Stimulated activated CD8-positive, alpha-beta memory T cell treated with anti-CD3 and anti-CD28 coated beads, Interleukin-12 subunit alpha, Interleukin-12 subunit beta, amount 100 ng/mL, for 4 hours (primary cell): ENCODE data around the gene ZER1.
A peak's percentile ranks its signal among the peaks of the same experiment; 100 is the strongest.

Source experiments
- DNase-seq: peaks from one replicate; pipeline ENCODE4 v3.0.0-alpha.2; 2020; ENCODE audit warnings: low read depth

Gene ZER1

DNA sequence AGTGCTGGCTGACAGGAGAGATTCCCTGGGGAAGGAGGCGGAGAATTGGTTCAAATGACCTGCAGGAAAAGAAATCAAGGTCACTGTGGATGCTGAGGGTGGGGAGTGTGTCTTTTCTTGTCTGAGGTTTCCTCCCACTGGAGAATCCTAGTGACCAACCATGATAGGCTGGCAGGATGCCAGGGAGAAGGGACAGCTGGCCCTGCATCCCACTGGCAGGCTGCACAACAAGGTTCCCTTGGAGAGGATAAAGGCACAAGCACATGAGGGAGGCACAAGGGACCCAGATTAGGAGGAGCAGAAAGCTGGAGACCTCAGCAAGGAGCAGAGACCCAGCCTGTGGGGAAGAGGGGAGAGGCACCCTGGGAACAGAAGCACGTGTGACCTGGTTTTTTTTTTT lies 36.4 kb downstream of the ZER1 start:
- DNase-seq: no peak

DNA sequence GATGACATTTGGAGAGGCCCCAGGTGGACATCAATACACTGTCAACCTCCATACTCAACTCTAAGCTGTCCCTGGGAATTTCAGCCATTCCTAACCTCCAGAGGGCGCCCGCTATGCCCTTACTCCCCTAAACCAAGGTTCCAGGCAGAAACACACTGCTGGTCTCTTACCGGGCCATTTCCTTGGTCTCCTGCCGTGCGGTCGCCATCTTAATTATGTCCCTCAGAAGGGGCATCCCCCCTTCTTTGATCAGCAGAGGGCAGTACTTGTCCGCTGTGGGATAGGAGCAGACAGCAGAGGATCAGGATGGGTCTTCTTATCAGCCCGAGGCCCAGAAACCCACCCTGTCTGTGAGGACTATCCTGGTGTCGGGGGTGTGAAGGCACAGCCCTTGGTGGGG lies 38.5 kb downstream of the ZER1 start:
- no peak for DNase-seq

- no peak for DNase-seq
Observed at GRCh38 chr9:128732576-128732975, 39.2 kb downstream of the ZER1 start.

DNA sequence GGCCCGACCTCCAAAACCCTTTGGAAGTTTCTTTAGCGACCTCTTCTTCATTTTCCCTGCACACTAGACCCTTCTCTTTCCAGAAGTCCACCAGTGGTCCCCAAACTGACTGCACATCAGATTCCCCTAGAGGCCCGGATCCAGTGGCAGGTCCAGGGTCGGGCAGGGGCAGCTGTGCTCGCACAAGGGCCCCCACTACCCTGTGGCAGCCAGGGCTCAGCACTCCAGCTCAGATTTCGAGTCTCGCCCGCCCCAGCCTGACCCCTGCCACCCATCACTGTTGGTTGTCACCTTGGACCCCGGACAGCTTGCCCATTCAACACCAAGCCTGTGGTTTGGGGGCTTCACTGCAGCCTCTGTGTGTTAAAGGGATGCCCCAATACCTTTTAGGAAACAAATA lies 40.0 kb downstream of the ZER1 start:
- DNase-seq: no peak

- DNase-seq: no peak
Observed at GRCh38 chr9:128731093-128731492, 40.6 kb downstream of the ZER1 start.

DNA sequence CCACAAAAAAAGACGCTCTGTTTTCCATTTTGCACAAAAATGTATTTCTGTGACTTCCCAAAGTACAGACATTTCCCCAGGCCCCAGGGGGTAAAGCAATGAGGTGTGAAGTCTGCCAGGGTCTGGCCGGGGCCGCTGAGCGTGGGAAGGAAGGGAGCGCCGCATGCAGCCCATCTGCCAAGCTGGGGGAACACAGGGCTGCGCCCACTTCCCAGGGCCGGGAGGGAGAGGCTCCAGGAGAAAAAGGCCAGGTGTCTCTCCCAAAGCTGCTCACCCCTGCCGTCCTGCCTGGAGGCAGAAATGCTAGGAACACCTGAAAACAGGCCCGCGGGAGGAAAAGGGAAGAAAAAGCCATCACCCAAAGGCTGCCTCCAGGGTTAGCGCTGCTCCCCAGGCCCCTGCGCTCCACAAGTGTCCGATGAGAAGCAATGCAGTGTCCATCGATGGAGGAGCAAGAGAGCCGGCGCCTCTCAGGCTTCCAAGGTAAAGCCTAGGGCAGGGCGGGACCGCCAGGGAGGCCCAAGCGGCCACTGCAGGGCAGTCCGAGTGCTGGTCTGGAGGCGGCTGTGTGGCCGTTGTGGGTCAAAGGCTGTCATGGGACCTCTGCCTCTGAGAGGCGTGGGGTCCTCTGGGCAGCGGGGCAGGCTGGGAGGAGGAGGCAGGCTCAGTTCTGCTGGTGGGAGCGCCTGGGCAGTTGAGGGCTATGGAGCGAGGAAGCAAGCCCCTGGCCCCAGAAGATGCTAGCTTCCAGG lies 41.8 kb downstream of the ZER1 start:
- DNase-seq: no peak

DNA sequence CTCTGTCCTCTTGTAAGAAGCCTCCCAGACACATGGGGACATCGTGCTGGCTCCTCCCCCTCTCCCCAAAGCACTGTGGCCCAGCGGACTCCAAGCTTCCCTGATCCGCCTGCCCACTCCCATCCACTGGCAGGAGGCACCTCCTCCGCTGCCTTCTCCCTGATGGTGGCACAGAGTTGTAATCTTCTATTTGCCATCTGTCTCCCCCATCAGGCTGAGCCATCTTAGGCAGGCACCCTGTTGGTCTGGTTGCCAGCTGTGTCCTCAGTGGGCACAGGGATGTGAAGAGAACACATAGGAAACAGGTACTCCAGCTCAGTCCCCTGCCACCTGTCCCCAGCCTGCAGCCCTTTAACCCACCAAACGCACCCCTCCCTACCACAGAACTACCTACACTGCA lies 42.4 kb downstream of the ZER1 start:
- DNase-seq: no peak

DNA sequence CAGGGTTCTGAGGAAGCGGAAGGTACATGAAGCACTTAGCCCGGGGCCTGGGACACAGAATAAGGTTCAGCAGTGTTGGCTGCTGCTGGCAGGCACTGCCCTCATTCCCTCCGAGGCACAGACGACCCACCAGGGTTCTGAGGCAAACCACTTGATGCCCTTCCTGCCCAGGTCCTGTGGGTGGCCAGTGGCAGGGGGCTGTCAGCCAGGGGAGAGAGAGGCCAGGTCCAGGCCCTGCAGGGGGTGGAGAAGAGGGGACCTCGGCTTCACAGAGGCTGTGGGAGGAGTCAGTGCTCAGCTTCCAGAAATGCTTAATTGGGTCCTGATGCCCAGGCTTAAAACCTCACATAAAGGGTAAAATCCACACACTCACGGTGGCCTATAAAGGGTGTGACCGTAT lies 43.4 kb downstream of the ZER1 start:
- DNase-seq: no peak

GRCh38 chr9:128727640-128728248 lies 44.0 kb downstream of the ZER1 start:
- no peak for DNase-seq

GRCh38 chr9:128724744-128725211 lies 46.9 kb downstream of the ZER1 start:
- DNase-seq: no peak

DNA sequence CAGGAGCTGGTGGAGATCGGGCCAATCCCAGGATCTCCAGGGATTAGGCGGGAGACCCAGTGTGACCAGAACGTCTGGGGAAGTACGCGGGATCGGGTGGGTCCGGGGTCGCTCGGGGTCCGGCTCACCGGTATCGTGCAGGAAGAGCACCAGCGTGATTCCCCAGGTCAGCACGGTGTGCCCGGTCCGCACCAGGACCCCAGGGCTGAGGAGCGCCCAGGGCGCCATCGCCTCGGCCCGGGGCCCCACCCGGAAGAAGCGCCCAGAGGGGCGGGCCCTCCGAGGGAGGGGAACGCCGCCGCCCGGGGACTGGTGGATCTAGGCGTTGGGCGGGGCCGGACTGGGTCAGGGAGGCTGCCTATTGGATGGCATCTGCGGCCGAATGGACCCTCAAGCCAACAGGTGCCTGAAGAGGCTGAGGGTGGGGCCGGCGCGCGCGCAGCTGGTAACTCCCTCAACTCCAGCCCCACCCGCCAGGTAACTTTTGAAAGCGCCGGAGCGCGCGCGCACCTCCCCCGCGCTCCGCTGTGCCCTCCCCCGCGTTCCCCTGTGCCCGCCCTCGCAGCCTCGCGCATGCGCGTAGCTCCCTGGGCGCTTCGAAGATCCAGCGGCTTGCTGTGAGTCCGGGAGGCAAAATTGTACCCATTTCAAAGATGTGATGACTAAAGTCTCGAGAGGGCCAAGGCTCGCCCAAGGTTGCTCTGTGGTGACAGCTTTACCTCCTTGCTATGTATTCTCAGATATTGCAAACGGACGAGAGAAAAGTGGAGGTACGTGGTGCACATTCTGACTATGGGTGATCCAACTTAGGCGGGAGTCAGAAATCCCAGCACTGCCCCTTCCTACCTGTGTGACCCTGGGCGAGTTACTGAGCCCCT lies 47.6 kb downstream of the ZER1 start, which contains the start of gene ZDHHC12:
TSS of gene ZDHHC12 (minus strand) at position 262 of the 878 bp plus-strand sequence. CDS start at position 228, 34 bp downstream.
- peak; percentile 98 for DNase-seq

DNA sequence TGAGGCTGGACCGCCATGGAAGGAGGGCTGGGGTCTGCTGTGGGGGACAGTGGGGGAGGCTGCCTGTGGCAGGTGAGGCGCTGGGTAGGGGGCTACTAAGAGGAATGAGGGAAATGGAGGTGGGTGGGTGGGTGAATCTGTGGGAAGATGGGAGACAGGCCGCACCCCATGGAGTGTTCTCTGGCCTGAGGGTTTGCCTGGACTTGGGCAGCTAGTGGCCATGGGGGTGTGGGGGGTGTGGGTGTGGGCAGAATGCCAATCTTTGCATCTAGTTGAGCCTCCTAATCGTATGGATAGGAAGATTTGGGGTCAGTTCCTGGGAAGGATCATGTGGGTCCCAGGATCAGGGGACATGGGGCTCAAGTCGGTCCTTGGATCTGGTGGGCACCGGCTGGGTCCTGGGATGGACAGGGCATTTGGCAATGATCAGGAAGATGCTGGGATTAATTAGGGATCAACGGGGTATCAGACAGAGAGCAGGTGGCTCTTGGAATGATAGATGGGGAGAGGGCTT lies 48.3 kb downstream of the ZER1 start:
- no peak for DNase-seq

- no peak for DNase-seq
Observed at GRCh38 chr9:128722380-128723351, 49.1 kb downstream of the ZER1 start.

GRCh38 chr9:128721487-128722010 lies 50.2 kb downstream of the ZER1 start:
- DNase-seq: no peak

- DNase-seq: no peak
Observed at GRCh38 chr9:128720841-128721486, 50.8 kb downstream of the ZER1 start.

GRCh38 chr9:128719919-128720605 lies 51.7 kb downstream of the ZER1 start:
- DNase-seq: no peak

DNA sequence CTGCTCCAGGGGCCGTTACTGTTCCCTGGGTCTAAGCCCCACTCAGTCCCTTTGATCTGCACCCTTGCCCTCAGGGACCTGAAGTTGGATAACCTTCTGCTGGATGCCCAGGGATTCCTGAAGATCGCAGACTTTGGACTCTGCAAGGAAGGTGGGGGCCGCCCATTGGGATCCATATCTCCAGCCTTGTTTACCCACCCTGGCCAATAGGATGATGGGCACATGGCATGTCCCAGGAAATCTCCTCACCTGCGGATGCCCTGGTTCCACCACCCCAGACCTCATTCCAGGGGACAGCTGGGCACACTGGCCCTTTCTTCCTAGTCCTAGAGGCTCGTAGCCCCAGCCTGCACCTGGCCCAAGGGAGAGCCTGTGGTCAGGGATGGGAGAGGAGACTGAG lies 53.3 kb downstream of the ZER1 start:
- no peak for DNase-seq

DNA sequence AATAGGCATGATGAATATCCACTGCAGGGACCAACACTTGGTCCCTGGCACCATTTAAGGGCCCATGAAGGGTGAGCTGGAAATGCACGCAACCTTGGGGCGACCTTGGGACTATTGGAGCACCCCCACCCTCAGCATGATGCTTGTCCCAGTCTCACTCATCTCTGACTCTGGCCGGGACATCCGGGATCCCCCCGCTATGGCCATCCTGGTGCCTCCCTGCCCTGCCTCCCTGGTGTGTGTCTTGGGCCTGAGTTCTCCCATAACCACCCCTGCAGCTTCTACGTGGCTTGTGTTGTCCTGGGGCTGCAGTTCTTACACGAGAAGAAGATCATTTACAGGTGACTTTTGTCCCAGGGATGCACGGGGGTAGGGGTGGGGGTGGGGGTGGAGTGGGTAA lies 53.7 kb downstream of the ZER1 start:
- no peak for DNase-seq

GRCh38 chr9:128716581-128717254 lies 55.0 kb downstream of the ZER1 start:
- DNase-seq: no peak
